Measurements from ENCODE around the gene NT5DC4. TPM values are rescaled to one million over a fixed set of nuclear protein-coding genes. Genes with fewer than 3 reads are reported as not detected.

NT5DC4 gene
- total and polyA plus RNA-seq, 2 experiments from 2014 or later: 0.79 to 2.7 TPM

GRCh38 chr2:112679484-112679883 lies 41.3 kb upstream of the NT5DC4 start:
- no peaks in the 10 kb centered on the region for H3K9me3 ChIP-seq (ENCODE audit: low read depth)
- H3K79me2 ChIP-seq: no peaks in the 10 kb centered on the region
- no peak overlapping the region for H3K4me3 ChIP-seq
- DNase-seq (ENCODE audit: low spot score): no peak
- H3K9me2 ChIP-seq (replicated peaks; ENCODE audit: insufficient read depth): no peaks in the 10 kb centered on the region
- no peak overlapping the region for H3K27ac ChIP-seq
- H2AFZ ChIP-seq: no peak overlapping the region
- WGBS (ENCODE audit: low lambda C conversion rate, missing lambda C conversion rate): 53% methylated on average over 3 of the region's 3 CpGs
- TF ChIP-seq EZH2phosphoT487 (IDR thresholded peaks at IDR 0.05; ENCODE audit: low read depth, severe bottlenecking, unreplicated experiment) (no peak), EZH2 (IDR thresholded peaks at IDR 0.05; ENCODE audit: borderline replicate concordance) (no peak), CTCF (IDR thresholded peaks at IDR 0.05; ENCODE audit: poor library complexity) (no peak)
- H3K27me3 ChIP-seq: no peaks in the 10 kb centered on the region
- no peak overlapping the region for H3K4me2 ChIP-seq
- no peaks in the 10 kb centered on the region for H3K4me1 ChIP-seq (ENCODE audit: insufficient read depth)
- no peaks in the 10 kb centered on the region for H3K36me3 ChIP-seq (replicated peaks; ENCODE audit: insufficient read depth, low read depth)
- no peaks in the 10 kb centered on the region for H4K20me1 ChIP-seq (ENCODE audit: insufficient read depth, poor library complexity, severe bottlenecking)

- no peak overlapping the region for H3K4me2 ChIP-seq
- H4K20me1 ChIP-seq (ENCODE audit: insufficient read depth, poor library complexity, severe bottlenecking): no peaks in the 10 kb centered on the region
- H3K27me3 ChIP-seq: no peaks in the 10 kb centered on the region
- DNase-seq (ENCODE audit: low spot score): no peak
- no peak overlapping the region for H3K27ac ChIP-seq
- no peaks in the 10 kb centered on the region for H3K9me2 ChIP-seq (replicated peaks; ENCODE audit: insufficient read depth)
- no peak for TF ChIP-seq EZH2phosphoT487 (IDR thresholded peaks at IDR 0.05; ENCODE audit: low read depth, severe bottlenecking, unreplicated experiment)
- no peak for TF ChIP-seq EZH2 (IDR thresholded peaks at IDR 0.05; ENCODE audit: borderline replicate concordance)
- TF ChIP-seq CTCF (IDR thresholded peaks at IDR 0.05; ENCODE audit: poor library complexity): no peak
- no peaks in the 10 kb centered on the region for H3K4me1 ChIP-seq (ENCODE audit: insufficient read depth)
- no peaks in the 10 kb centered on the region for H3K36me3 ChIP-seq (replicated peaks; ENCODE audit: insufficient read depth, low read depth)
- H3K9me3 ChIP-seq (ENCODE audit: low read depth): no peaks in the 10 kb centered on the region
- 88% methylated on average over 5 of the region's 5 CpGs for WGBS (ENCODE audit: low lambda C conversion rate, missing lambda C conversion rate)
- no peak overlapping the region for H2AFZ ChIP-seq
- H3K4me3 ChIP-seq: no peak overlapping the region
- H3K79me2 ChIP-seq: no peaks in the 10 kb centered on the region
Measured at GRCh38 chr2:112680666-112681101, 40.1 kb upstream of the NT5DC4 start.

GRCh38 chr2:112682101-112682500 lies 38.7 kb upstream of the NT5DC4 start:
- no peaks in the 10 kb centered on the region for H3K79me2 ChIP-seq
- TF ChIP-seq EZH2phosphoT487 (IDR thresholded peaks at IDR 0.05; ENCODE audit: low read depth, severe bottlenecking, unreplicated experiment): no peak
- TF ChIP-seq CTCF (IDR thresholded peaks at IDR 0.05; ENCODE audit: poor library complexity): no peak
- no peak for TF ChIP-seq EZH2 (IDR thresholded peaks at IDR 0.05; ENCODE audit: borderline replicate concordance)
- H4K20me1 ChIP-seq (ENCODE audit: insufficient read depth, poor library complexity, severe bottlenecking): no peaks in the 10 kb centered on the region
- H3K4me2 ChIP-seq: no peak overlapping the region
- no peak for DNase-seq (ENCODE audit: low spot score)
- H3K9me2 ChIP-seq (replicated peaks; ENCODE audit: insufficient read depth): no peaks in the 10 kb centered on the region
- H3K4me3 ChIP-seq: no peak overlapping the region
- 91% methylated on average over 7 of the region's 7 CpGs for WGBS (ENCODE audit: low lambda C conversion rate, missing lambda C conversion rate)
- H3K27me3 ChIP-seq: no peaks in the 10 kb centered on the region
- H3K4me1 ChIP-seq (ENCODE audit: insufficient read depth): no peaks in the 10 kb centered on the region
- no peaks in the 10 kb centered on the region for H3K9me3 ChIP-seq (ENCODE audit: low read depth)
- no peak overlapping the region for H2AFZ ChIP-seq
- H3K36me3 ChIP-seq (replicated peaks; ENCODE audit: insufficient read depth, low read depth): no peaks in the 10 kb centered on the region
- H3K27ac ChIP-seq: no peak overlapping the region
